T-cell (primary cell): Measurements from ENCODE around the gene ZNF500. TPM values are rescaled to one million over a fixed set of nuclear protein-coding genes. Genes with fewer than 3 reads are reported as not detected.

ENCODE experiments used
- ATAC-seq, 4 experiments: fragments of 200-7000 bp in 3 of 4; fragments of 150-1000 bp in 1 of 4; cut with Tn5 transposase; replicated peaks in 1 of 4; 1 replicate in 3 of 4; 2 replicates in 1 of 4; pipeline ENCODE4 v1.10.0; 2021; ENCODE audit warnings: moderate library complexity in 3 of 4, mild to moderate bottlenecking in 2 of 4, moderate number of reproducible peaks in 1 of 4
- CTCF ChIA-PET, 2 donors: fragments of 300-600 bp; sonication (Branson Sonifier 250); formaldehyde crosslinking; loops; one replicate each; lab custom pipeline; 2022; ENCODE audit warnings: antibody characterized with exemption in 2 of 2; lab: Charles Lee
- POLR2A ChIA-PET, 2 donors: fragments of 300-600 bp; sonication (Branson Sonifier 250); formaldehyde crosslinking; loops; one replicate each; lab custom pipeline; 2022; ENCODE audit warnings: antibody characterized with exemption in 2 of 2; lab: Charles Lee
- DNase-seq, 35 experiments: peaks; one replicate each; pipeline versions ENCODE4 v3.0.0 to v3.0.0-alpha.2; 2013 to 2023
- H3K27ac ChIP-seq: one replicate; pipeline ENCODE4 v1.5.1; 2013; ENCODE audit warnings: low read length
- H3K27me3 ChIP-seq, 2 experiments: replicated peaks in 1 of 2; 1 replicate in 1 of 2; 2 replicates in 1 of 2; pipeline versions ENCODE4 v1.6.1 to v1.7.0; 2013; ENCODE audit warnings: low read length in 1 of 2, mixed read lengths in 1 of 2; ENCODE audit not compliant: control insufficient read depth in 2 of 2, insufficient read depth in 2 of 2; ENCODE audit errors: extremely low read depth in 1 of 2
- H3K36me3 ChIP-seq, 2 donors: 1 replicate in 1 of 2; 2 replicates in 1 of 2; pipeline versions ENCODE4 v1.6.1 to v1.7.0; 2013; ENCODE audit warnings: low read length in 1 of 2; ENCODE audit not compliant: control insufficient read depth in 2 of 2, insufficient read depth in 1 of 2; ENCODE audit errors: extremely low read depth in 1 of 2
- H3K4me1 ChIP-seq, 2 experiments: 1 replicate in 1 of 2; 2 replicates in 1 of 2; pipeline versions ENCODE4 v1.6.1 to v1.7.0; 2013; ENCODE audit warnings: low read length in 2 of 2, mixed read lengths in 1 of 2; ENCODE audit not compliant: insufficient read depth in 2 of 2, control insufficient read depth in 1 of 2; ENCODE audit errors: extremely low read depth in 1 of 2
- H3K4me3 ChIP-seq, 2 donors: 1 replicate in 1 of 2; 2 replicates in 1 of 2; pipeline versions ENCODE4 v1.5.1 to v1.7.0; 2013; ENCODE audit warnings: mild to moderate bottlenecking in 2 of 2, low read length in 1 of 2, moderate library complexity in 1 of 2; ENCODE audit not compliant: control insufficient read depth in 1 of 2; ENCODE audit errors: extremely low read depth in 1 of 2
- H3K9me3 ChIP-seq: 2 replicates; pipeline ENCODE4 v1.7.0; 2013
- H3K27ac Mint-ChIP-seq, 2 donors: one replicate each; pipeline ENCODE4 v1.8.0; 2020 to 2021; ENCODE audit warnings: mild to moderate bottlenecking in 2 of 2, mixed read lengths in 2 of 2
- H3K27me3 Mint-ChIP-seq, 2 donors: one replicate each; pipeline ENCODE4 v1.8.0; 2021 to 2022; ENCODE audit warnings: mixed read lengths in 2 of 2
- H3K36me3 Mint-ChIP-seq: one replicate; pipeline ENCODE4 v1.8.0; 2021; ENCODE audit warnings: mixed read lengths
- H3K4me1 Mint-ChIP-seq, 3 donors: one replicate each; pipeline ENCODE4 v1.8.0; 2020 to 2022; ENCODE audit warnings: mixed read lengths in 3 of 3, mild to moderate bottlenecking in 1 of 3
- H3K4me3 Mint-ChIP-seq, 3 donors: one replicate each; pipeline ENCODE4 v1.8.0; 2020 to 2022; ENCODE audit warnings: mild to moderate bottlenecking in 3 of 3, mixed read lengths in 3 of 3, moderate library complexity in 3 of 3
- H3K9me3 Mint-ChIP-seq, 3 donors: one replicate each; pipeline ENCODE4 v1.8.0; 2020 to 2022; ENCODE audit warnings: mixed read lengths in 3 of 3
- WGBS: methylation state at CpG from one replicate; pipeline ENCODE4 v1.1.5; 2013; ENCODE audit warnings: missing lambda C conversion rate; ENCODE audit not compliant: insufficient coverage; 5-methylcytosine and 5-hydroxymethylcytosine counted together
- total RNA-seq, 35 experiments: library from RNA in 6 of 35; stranded (reverse) in 6 of 35; fragments of 120-200 nt in 1 of 35; gene quantifications; one replicate each; pipeline versions ENCODE4 v1.2.1 to v1.2.4 and lab custom pipeline; 2013 to 2026

Gene ZNF500
- total RNA-seq, 5 donors from 2014 or later (not counting 1 experiment from before 2014, with no cell fraction given): 19.7 to 36.6 (median 32.4) TPM

GRCh38 chr16:4713663-4714501, 53.1 kb downstream of the ZNF500 start:
- no peak overlapping the region for H3K4me3 ChIP-seq
- ChIA-PET CTCF (no interaction called here), POLR2A (no interaction called here)
- peaks cover 3 to 32% of the 10 kb centered on the region in 2 donors for H3K36me3 ChIP-seq
- H3K27me3 ChIP-seq: no peaks in the 10 kb centered on the region
- no peak overlapping the region for H3K27ac ChIP-seq
- Mint-ChIP-seq H3K27ac (no peak overlapping the region), H3K4me1 (no peaks in the 10 kb centered on the region), H3K27me3 (no peaks in the 10 kb centered on the region), H3K36me3 (peaks cover 35% of the 10 kb centered on the region), H3K9me3 (no peaks in the 10 kb centered on the region), H3K4me3 (no peak overlapping the region)
- ATAC-seq (no peak), DNase-seq (no peak)
- H3K4me1 ChIP-seq: no peaks in the 10 kb centered on the region
- 90% methylated on average over 18 of the region's 18 CpGs for WGBS
- no peaks in the 10 kb centered on the region for H3K9me3 ChIP-seq

DNA sequence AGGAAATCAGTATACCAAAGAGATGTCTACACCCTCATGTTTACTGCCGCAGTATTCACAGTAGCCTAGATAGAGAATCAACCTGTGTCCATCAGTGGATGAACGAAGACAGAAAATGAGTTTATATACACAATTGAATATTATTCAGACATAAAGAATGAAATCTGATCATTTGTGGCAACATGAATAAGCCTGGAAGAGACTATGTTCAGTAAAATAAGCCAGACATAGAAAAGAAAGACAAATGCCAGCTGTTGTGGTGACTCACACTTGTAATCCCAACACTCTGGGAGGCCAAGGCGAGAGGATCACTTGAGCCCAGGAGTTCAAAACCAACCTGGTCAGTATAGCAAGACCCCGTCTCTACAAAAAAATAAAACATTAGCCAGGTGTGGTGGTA, 57.5 kb downstream of the ZNF500 start:
- Mint-ChIP-seq H3K36me3 (peaks cover 41% of the 10 kb centered on the region), H3K9me3 (no peaks in the 10 kb centered on the region), H3K4me3 (no peak overlapping the region), H3K27ac (no peak overlapping the region), H3K4me1 (no peaks in the 10 kb centered on the region), H3K27me3 (no peaks in the 10 kb centered on the region)
- WGBS: no CpG with 5 or more reads among the region's 4 CpGs
- H3K4me1 ChIP-seq: no peaks in the 10 kb centered on the region
- POLR2A ChIA-PET: no interaction called here
- H3K27me3 ChIP-seq: no peaks in the 10 kb centered on the region
- H3K27ac ChIP-seq: no peak overlapping the region
- peaks cover 3 to 46% of the 10 kb centered on the region in 2 donors for H3K36me3 ChIP-seq
- ATAC-seq (no peak), DNase-seq (no peak)
- no peak overlapping the region for H3K4me3 ChIP-seq
- no peaks in the 10 kb centered on the region for H3K9me3 ChIP-seq
- CTCF ChIA-PET: no interaction called here

DNA sequence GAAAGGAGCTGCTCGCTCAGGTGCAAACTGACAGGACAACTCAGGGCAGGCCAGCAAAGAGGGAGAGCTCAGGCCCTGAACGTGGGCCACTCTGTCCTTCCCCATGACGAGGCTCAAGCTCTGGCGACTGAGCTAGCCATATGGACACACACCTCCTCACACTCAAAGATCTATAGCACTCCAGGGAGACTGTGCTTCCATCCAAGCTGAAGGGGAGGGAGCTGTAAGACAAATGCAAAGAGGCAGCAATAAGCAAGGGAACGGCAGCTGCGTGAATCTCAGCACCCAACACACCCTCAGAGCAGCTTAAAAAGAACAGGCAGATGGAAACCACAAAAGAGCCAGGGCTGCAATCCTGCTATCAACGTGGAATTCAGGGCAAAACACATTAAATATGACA, 60.1 kb downstream of the ZNF500 start:
- no peak overlapping the region for H3K27ac ChIP-seq
- WGBS: 83% methylated on average over 1 of the region's 7 CpGs
- Mint-ChIP-seq H3K4me1 (no peaks in the 10 kb centered on the region), H3K27ac (no peak overlapping the region), H3K4me3 (no peak overlapping the region), H3K36me3 (peaks cover 31% of the 10 kb centered on the region), H3K27me3 (no peaks in the 10 kb centered on the region), H3K9me3 (no peaks in the 10 kb centered on the region)
- no peaks in the 10 kb centered on the region for H3K9me3 ChIP-seq
- peaks cover 13 to 48% of the 10 kb centered on the region in 2 donors for H3K36me3 ChIP-seq
- no peak for DNase-seq
- H3K27me3 ChIP-seq: no peaks in the 10 kb centered on the region
- ATAC-seq: no peak
- ChIA-PET POLR2A (no interaction called here), CTCF (no interaction called here)
- H3K4me1 ChIP-seq: peaks cover 0 to 4% of the 10 kb centered on the region in 2 experiments
- no peak overlapping the region for H3K4me3 ChIP-seq

- ChIA-PET POLR2A (no interaction called here), CTCF (interaction anchor here in 1 of 2 donors (0.8 kb wide), 1 partner anchor 34 kb away, joined by 3 read pairs; no protein-coding TSS in a partner anchor)
- Mint-ChIP-seq H3K4me1 (peaks cover 0 to 8% (median 3%) of the 10 kb centered on the region in 3 donors), H3K27me3 (no peaks in the 10 kb centered on the region), H3K4me3 (no peak overlapping the region), H3K9me3 (no peaks in the 10 kb centered on the region), H3K36me3 (peaks cover 25% of the 10 kb centered on the region), H3K27ac (no peak overlapping the region)
- Histone ChIP-seq H3K9me3 (no peaks in the 10 kb centered on the region), H3K27me3 (no peaks in the 10 kb centered on the region), H3K4me1 (peaks cover 0 to 18% of the 10 kb centered on the region in 2 experiments), H3K36me3 (peaks cover 12 to 49% of the 10 kb centered on the region in 2 donors), H3K4me3 (no peak overlapping the region), H3K27ac (no peak overlapping the region)
- DNase-seq (no peak), ATAC-seq (no peak)
- WGBS: 95% methylated on average over 14 of the region's 14 CpGs
These were observed 62.0 kb downstream of the ZNF500 start for GRCh38 chr16:4704913-4705312.

- Mint-ChIP-seq H3K27ac (no peak overlapping the region), H3K4me3 (no peak overlapping the region), H3K36me3 (peaks cover 25% of the 10 kb centered on the region), H3K9me3 (no peaks in the 10 kb centered on the region), H3K27me3 (no peaks in the 10 kb centered on the region), H3K4me1 (peaks cover 0 to 11% (median 3%) of the 10 kb centered on the region in 3 donors)
- ChIA-PET POLR2A (no interaction called here), CTCF (interaction anchor here in 1 of 2 donors (0.8 kb wide), 1 partner anchor 34 kb away, joined by 3 read pairs; no protein-coding TSS in a partner anchor)
- Histone ChIP-seq H3K4me1 (peaks cover 0 to 22% of the 10 kb centered on the region in 2 experiments), H3K36me3 (peaks cover 12 to 47% of the 10 kb centered on the region in 2 donors), H3K27ac (no peak overlapping the region), H3K9me3 (no peaks in the 10 kb centered on the region), H3K4me3 (no peak overlapping the region), H3K27me3 (no peaks in the 10 kb centered on the region)
- DNase-seq: no peak
- no peak for ATAC-seq
- 84% methylated on average over 3 of the region's 8 CpGs for WGBS
These were observed 62.5 kb downstream of the ZNF500 start for GRCh38 chr16:4704491-4704890.

GRCh38 chr16:4703906-4704305, 63.1 kb downstream of the ZNF500 start:
- peaks cover 0 to 27% of the 10 kb centered on the region in 2 experiments for H3K4me1 ChIP-seq
- H3K27ac ChIP-seq: no peak overlapping the region
- ATAC-seq: no peak
- CTCF ChIA-PET: interaction anchor here (0.7 kb wide), 2 partner anchors 215 to 723 kb away, joined by 4 to 7 read pairs; no protein-coding TSS in a partner anchor
- no peaks in the 10 kb centered on the region for H3K9me3 ChIP-seq
- no peak overlapping the region for H3K4me3 Mint-ChIP-seq
- peaks cover 12 to 50% of the 10 kb centered on the region in 2 donors for H3K36me3 ChIP-seq
- H3K4me3 ChIP-seq: no peak overlapping the region
- DNase-seq: no peak
- whole genome bisulfite sequencing: 0% methylated on average over 2 of the region's 7 CpGs
- H3K27ac Mint-ChIP-seq: no peak overlapping the region
- peaks cover 24% of the 10 kb centered on the region for H3K36me3 Mint-ChIP-seq
- H3K27me3 Mint-ChIP-seq: no peaks in the 10 kb centered on the region
- no peaks in the 10 kb centered on the region for H3K9me3 Mint-ChIP-seq
- peaks cover 0 to 11% (median 3%) of the 10 kb centered on the region in 3 donors for H3K4me1 Mint-ChIP-seq
- H3K27me3 ChIP-seq: no peaks in the 10 kb centered on the region
- POLR2A ChIA-PET: no interaction called here
